Erythroblast (primary cell): ENCODE results near the gene TGFBR3L.

Experiments used
- DNase-seq, 2 experiments: peaks; one replicate each; lab custom pipeline; 2025; lab: John Stamatoyannopoulos, UW
- GATA1 ChIP-seq: IDR thresholded peaks from 2 replicates; pipeline ENCODE4 v1.6.1; 2011; ENCODE audit warnings: low read depth, mild to moderate bottlenecking, control low read depth, low read length, moderate library complexity
- POLR2A ChIP-seq: IDR thresholded peaks from 2 replicates; pipeline ENCODE4 v1.6.1; 2011; ENCODE audit warnings: mild to moderate bottlenecking, low read length

The TGFBR3L gene

DNA sequence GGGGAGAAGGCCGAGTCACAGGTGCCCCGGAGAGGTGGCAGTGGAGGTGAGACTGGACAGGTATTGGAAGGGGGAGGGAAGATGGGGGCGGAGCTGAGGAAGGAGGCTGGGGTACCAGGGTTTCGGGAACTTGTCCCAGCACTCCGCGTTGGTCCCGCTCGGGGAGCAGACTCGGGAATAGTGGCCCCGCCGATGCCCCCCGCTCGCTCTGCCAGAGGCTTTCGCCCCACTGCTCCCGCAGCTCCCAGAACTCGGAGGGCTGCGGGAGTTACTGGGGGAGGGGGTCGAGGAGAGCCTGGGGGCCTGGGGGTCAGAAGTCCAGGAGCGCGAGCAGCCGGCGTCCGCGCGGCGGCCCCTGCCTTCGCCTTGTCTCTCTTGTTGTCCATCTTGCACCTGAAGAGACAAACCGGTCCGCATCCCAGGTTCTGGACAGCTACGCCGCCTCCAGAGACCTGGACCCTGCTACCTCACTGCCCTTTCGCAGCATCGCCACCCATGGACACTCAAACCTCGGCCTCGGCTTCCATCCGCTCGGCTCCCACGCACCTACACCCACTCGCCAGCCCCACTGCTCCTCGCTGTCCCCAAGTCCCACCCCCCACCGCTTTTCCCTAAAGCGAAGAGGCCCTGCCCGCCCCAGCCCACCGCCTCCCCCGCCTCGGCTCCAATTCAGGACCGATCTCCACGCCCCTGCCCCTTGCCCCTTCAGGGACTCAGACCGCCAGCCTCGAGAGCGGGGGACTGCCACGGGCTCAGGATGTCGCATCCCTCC is 41.1 kb upstream of the TGFBR3L start:
- no peak for DNase-seq
- TF ChIP-seq POLR2A: no peak
- no peak for TF ChIP-seq GATA1

DNA sequence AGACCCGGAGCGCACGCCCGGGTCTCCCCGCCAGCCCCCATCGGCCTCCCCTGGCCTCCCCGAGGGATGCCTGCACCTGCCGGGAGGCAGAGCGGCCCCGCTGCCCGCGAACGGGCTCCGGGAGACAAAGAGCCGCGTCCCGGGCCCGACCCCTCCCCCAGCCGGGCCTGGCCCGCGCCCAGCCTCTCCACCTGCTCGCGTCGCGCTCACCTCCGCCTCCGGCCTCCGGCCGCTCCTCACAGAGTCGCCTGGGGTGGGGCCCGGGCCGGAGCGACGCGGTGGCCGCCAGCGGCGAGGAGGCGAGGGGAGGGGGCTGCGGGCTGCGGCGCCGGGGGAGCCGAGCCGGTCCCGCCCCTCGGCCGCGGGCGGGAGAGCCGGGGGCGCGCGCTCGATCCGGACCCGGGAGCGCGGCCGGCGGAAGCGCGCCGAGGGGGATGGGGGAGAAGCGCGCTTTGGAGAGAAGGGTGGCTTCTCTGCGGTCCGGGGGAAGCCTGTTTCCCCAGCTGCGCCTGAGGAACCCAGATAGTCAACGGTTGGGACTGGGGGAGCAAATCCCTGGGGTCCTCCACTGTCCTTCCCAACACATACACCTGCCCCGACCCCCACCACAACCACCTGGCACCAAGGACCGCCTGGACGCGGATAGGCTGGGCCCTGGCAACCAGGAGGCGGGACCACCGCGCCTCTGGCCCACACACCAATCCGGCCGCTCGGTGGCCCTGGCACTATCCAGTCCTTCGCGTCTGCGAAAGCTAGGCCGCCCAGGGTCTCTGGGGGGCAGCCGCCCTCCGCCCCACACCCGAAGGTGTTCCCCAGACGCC is 40.3 kb upstream of the TGFBR3L start, which contains the start of gene PRR36:
Gene PRR36, minus strand, starts transcription at position 315 of the 821 bp plus-strand sequence. CDS start 701 bp downstream, outside the sequence.
- DNase-seq: no peak
- TF ChIP-seq POLR2A (no peak), GATA1 (no peak)

- DNase-seq: no peak
- no peak for TF ChIP-seq GATA1
- no peak for TF ChIP-seq POLR2A
These were observed 39.7 kb upstream of the TGFBR3L start for GRCh38 chr19:7874897-7875273.

- TF ChIP-seq POLR2A (no peak), GATA1 (no peak)
- no peak for DNase-seq
These were observed 37.3 kb upstream of the TGFBR3L start for GRCh38 chr19:7877249-7877836.

DNA sequence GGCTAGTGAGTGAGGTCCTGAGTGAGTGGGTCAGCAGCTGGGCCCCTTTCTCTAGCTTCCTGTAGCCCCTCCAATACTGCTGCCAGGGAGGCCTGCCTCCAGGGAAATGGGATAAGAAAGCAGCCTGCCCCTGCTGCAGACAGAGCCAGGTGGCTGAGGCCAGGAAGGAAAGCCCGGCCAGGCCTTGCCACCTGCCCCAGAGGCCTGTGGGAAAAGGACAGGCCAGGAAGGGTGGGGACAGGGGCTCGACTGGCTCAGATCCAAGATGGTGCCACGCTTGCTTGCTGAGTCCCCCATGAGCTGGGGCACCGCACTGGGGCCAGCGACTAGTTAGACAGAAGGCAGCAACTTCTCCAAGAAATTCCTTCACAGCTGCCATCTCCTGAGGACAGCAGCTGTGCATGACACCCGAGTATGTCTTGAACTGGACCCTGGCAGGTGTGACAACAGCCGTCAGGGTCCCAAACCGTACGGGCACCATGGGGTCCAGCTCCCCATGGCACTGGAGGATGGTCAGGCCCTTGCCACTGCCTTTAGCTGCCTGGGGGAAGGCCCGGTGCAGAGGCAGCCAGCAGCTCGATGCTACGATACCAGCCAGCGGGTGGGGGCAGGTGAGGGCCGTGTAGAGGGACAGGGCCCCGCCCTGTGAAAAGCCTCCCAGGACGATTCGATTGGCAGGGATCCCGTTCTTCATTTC is 35.4 kb upstream of the TGFBR3L start:
- no peak for DNase-seq
- no peak for TF ChIP-seq GATA1
- TF ChIP-seq POLR2A: no peak

DNA sequence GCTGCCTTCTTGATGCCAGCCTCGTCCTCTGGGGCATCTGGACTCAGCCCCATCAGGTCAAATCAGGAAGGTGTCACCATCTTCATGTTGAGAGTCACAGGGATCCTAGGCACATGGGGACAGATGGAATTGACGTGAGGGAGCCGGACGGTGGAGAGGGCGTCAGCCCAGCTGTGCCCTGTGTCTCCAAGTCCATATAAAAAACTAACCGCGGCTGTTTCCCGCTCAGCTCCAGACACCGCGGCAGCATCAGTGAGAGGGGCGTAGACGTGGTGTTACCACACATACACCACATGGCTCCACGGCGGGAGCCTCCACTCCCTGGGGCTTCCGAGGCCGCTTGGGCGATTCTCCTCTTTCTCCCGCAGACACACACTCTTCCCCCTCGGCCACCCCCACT is 34.8 kb upstream of the TGFBR3L start:
- DNase-seq: peak in 1 of 2 experiments; percentile 48
- TF ChIP-seq POLR2A (no peak), GATA1 (no peak)

GRCh38 chr19:7881910-7882309 is 32.7 kb upstream of the TGFBR3L start:
- DNase-seq: no peak
- TF ChIP-seq GATA1 (no peak), POLR2A (no peak)

GRCh38 chr19:7883105-7883504 is 31.5 kb upstream of the TGFBR3L start:
- no peak for DNase-seq
- TF ChIP-seq GATA1 (no peak), POLR2A (no peak)

- DNase-seq: no peak
- TF ChIP-seq GATA1 (no peak), POLR2A (no peak)
These were observed 30.6 kb upstream of the TGFBR3L start for GRCh38 chr19:7883796-7884570.

- TF ChIP-seq GATA1 (no peak), POLR2A (no peak)
- no peak for DNase-seq
These were observed 28.8 kb upstream of the TGFBR3L start for GRCh38 chr19:7885818-7886217.

- TF ChIP-seq GATA1: no peak
- TF ChIP-seq POLR2A: no peak
- no peak for DNase-seq
These were observed 27.1 kb upstream of the TGFBR3L start for GRCh38 chr19:7887408-7888144.
